DMS 273 (cell line): ENCODE results near the gene NRBF2.
A peak's percentile ranks its signal among the peaks of the same experiment; 100 is the strongest.
"Not testable (repeated sequence)": the region's sequence is repeated elsewhere in the genome, so short reads cannot be mapped to it uniquely, and the experiment has no call there.

Experiments used
- DNase-seq: peaks from one replicate; lab custom pipeline; 2025; ENCODE audit not compliant: unreplicated experiment; lab: John Stamatoyannopoulos, UW

Gene NRBF2

GRCh38 chr10:63116452-63117072 is 16.6 kb upstream of the NRBF2 start:
- DNase-seq, result no peak

GRCh38 chr10:63119041-63119440 is 14.1 kb upstream of the NRBF2 start:
- peak; percentile 50 for DNase-seq

GRCh38 chr10:63120554-63120953 is 12.6 kb upstream of the NRBF2 start:
- peak; percentile 96 for DNase-seq

GRCh38 chr10:63123727-63124362 is 9.3 kb upstream of the NRBF2 start:
- DNase-seq, result no peak

GRCh38 chr10:63125459-63125858 is 7.7 kb upstream of the NRBF2 start:
- DNase-seq, result peak; percentile 11

- DNase-seq, result no peak
These were observed 4.7 kb upstream of the NRBF2 start for GRCh38 chr10:63128443-63128842.

- DNase-seq, result no peak
These were observed 3.2 kb upstream of the NRBF2 start for GRCh38 chr10:63129888-63130287.

- DNase-seq, result no peak
These were observed 475 bp upstream of the NRBF2 start for GRCh38 chr10:63132651-63133055.

GRCh38 chr10:63133821-63134557 is 861 bp downstream of the NRBF2 start:
- no peak for DNase-seq

- no peak for DNase-seq
These were observed 4.2 kb downstream of the NRBF2 start for GRCh38 chr10:63137306-63137705.

- no peak for DNase-seq
These were observed 6.9 kb downstream of the NRBF2 start for GRCh38 chr10:63140077-63140476.

GRCh38 chr10:63142136-63142535 is 9.0 kb downstream of the NRBF2 start:
- no peak for DNase-seq

- DNase-seq, result no peak
These were observed 10.9 kb downstream of the NRBF2 start for GRCh38 chr10:63143987-63144386.

GRCh38 chr10:63145782-63146181 is 12.7 kb downstream of the NRBF2 start:
- DNase-seq, result no peak

- no peak for DNase-seq
These were observed 13.4 kb downstream of the NRBF2 start for GRCh38 chr10:63146503-63146902.

GRCh38 chr10:63150745-63151144 is 17.6 kb downstream of the NRBF2 start:
- DNase-seq, result no peak

GRCh38 chr10:63153868-63154545 is 20.9 kb downstream of the NRBF2 start:
- not testable (repeated sequence) for DNase-seq

- DNase-seq, result no peak
These were observed 21.6 kb downstream of the NRBF2 start for GRCh38 chr10:63154546-63155387.

- DNase-seq, result no peak
These were observed 22.4 kb downstream of the NRBF2 start for GRCh38 chr10:63155388-63156020.

GRCh38 chr10:63156236-63156635 is 23.1 kb downstream of the NRBF2 start:
- DNase-seq, result no peak
